ENCODE measurements around the gene SPESP1.
"Not testable (repeated sequence)": the region's sequence is repeated elsewhere in the genome, so short reads cannot be mapped to it uniquely, and the experiment has no call there.

The SPESP1 gene

DNA sequence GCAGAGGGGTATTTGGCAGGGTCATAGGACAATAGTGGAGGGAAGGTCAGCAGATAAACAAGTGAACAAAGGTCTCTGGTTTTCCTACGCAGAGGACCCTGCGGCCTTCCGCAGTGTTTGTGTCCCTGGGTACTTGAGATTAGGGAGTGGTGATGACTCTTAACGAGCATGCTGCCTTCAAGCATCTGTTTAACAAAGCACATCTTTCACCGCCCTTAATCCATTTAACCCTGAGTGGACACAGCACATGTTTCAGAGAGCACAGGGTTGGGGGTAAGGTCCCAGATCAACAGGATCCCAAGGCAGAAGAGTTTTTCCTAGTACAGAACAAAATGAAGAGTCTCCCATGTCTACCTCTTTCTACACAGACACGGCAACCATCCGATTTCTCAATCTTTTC, 33.4 kb downstream of the SPESP1 start:
- not testable (repeated sequence) for DNase-seq (ENCODE audit: low read depth)

DNA sequence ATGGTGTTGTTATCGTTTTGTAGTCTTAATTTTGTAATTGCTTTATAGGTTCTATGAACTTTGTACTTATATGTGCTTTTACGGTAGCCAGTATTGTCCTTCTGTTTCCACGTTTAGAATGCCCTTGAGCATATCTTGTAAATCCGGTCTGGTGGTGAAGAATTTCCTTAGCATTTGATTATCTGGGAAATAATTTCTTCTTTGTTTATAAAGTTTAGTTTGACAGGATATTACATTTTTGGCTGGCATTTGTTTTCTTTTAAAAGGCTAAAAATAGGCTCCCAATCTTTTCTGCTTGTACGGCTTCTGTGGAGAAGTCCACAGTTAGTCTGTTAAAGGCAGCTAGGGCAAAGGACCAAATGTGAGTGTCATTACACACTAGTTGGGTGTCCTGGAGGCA, 36.7 kb downstream of the SPESP1 start:
- no peak for DNase-seq (ENCODE audit: low read depth)

DNA sequence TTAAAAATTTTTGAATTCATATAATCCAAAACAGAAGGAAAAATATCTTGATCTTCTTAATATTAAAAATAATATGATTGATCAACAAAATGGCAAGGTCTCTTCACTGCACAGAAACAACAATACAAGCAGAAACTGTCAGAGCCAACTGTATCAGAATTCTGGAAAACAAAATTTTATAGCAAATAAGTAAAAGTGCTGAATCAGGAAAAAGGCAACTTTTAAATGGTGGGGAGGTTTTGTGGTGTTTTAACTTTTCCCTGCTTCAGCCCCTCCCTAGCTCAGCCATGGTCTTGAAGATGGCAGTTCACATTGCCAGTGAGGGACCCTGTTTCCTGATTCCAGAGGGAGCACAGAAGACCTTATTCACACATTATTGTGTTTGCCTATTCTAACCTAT, 37.6 kb downstream of the SPESP1 start:
- DNase-seq (ENCODE audit: low read depth), result no peak

DNA sequence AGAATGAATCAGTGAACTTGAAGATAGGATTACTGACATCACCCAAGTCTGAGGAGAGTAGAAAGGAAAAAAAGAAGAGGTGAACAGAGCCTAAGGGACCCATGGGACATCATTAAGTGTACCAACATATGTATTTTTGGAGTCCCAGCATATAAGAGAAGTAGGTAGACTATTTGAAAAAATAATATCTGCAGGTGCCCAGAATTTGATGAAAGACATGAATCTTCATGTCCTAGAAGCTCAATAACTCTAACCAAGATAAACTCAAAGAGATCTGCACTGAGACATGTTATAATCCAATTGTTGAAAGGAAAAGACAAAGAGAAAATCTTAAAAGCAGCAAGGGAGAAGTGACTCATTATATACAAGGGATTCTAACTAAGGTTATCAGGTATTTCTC, 39.0 kb downstream of the SPESP1 start:
- DNase-seq (ENCODE audit: low read depth), result no peak

DNA sequence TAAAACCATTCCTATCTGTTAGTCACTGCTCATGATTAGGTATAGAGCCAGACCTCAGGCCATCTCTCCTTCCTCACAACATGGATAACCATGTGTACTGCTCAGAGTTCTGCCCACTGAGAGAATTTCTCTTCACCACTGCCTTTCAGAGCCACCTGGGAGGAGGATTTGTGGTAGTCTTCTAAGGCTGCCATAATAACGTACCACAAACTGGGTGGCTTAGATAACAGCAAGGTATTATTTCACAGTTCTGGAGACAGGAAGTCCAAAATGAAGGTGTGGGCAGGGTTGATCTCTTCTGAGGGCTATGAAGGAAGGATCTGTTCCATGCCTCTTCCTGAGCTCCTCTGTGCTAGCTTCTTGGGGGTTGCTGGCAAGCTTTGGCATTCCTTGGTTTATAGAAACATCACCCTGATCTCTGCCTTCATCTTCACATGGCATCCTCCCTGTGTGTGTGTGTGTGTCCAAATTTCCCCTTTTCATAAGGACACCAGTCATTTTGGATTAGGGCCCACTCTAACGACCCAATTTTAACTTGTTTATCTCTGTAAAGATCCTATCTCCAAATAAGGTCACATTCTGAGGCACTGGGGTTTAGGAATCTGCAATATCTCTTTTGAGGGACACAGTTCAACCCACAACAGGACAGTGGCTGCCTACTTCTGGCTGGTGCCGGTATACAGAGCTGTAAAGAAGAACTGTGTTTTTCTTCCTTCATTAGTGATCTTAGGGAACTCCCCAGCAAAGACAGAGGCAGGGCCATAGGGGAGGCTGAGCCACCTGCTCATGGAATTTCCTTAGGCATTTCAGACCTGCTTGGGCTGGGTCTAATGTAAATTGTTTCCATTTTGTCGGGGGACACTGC, 42.1 kb downstream of the SPESP1 start:
- DNase-seq (ENCODE audit: low read depth), result no peak

DNA sequence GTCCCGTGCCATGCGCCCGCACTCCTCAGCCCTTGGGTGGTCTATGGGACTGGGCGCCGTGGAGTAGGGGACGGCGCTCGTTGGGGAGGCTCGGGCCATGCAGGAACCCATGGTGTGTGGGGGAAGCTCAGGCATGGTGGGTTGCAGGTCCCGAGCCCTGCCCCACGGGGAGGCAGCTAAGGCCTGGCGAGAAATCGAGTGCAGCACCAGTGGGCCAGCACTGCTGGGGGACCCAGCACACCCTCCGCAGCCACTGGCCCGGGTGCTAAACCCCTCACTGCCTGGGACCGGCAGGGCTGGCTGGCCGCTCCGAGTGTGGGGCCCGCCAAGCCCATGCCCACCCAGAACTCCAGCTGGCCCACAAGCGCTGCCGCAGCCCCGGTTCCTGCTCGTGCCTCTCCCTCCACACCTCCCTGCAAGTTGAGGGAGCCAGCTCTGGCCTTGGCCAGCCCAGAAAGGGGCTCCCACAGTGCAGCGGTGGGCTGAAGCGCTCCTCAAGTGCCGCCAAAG, 45.4 kb downstream of the SPESP1 start:
- not testable (repeated sequence) for DNase-seq (ENCODE audit: low read depth)

DNA sequence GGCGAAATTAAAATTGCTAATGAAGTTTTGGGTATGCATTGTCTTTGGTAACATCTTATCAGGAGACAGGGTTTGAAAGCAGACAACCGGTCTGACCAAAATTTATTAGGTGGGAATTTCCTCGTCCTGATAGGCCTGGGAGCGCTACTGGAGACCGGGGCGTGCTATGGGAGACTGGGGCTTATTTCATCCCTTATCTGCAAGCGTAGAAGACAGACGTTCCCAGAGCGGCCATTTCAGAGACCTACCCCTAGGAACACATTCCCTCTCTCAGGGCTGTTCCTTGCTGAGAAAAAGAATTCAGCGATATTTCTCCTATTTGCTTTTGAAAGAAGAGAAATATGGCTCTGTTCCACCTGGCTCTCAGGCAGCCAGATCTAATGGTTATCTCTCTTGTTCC, 47.1 kb downstream of the SPESP1 start:
- DNase-seq (ENCODE audit: low read depth), result not testable (repeated sequence)

DNA sequence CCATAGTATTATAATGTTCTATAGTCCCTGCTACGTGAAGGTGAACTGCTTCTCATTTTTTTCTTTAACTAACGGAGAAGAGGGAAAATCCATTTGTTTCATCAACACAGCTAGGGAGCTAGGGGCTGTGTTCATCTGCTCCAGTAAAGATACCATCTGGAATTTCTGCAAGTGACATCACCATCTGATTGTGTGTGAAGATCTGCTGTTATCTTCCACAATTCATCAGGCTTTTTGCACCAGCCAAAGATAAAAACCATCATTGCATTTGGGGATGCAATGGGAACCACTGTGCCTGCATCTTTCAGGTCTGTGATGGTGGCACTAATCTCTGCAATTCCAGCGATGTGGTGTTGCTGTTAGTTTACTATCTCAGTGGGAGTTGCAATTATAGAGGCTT, 48.7 kb downstream of the SPESP1 start:
- no peak for DNase-seq (ENCODE audit: low read depth)

DNA sequence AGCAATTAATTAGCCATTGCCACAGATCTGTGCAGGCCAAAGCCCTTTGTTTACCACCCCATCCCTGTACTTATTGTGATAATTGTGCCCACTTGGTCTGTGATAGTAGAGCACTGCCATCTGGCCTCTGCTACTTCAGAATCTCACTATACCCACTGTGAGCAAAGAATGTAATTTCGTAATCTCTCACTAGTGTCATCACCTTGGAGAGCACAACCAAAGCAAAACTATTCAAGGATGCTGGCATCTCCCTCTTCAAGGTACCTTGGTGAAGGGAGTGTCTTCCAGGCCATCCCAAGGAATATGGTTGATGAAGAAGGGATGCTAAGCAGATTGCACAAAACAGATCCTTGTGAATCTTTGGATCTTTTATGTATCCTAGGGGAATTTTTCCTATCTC, 49.5 kb downstream of the SPESP1 start:
- DNase-seq (ENCODE audit: low read depth), result no peak

DNA sequence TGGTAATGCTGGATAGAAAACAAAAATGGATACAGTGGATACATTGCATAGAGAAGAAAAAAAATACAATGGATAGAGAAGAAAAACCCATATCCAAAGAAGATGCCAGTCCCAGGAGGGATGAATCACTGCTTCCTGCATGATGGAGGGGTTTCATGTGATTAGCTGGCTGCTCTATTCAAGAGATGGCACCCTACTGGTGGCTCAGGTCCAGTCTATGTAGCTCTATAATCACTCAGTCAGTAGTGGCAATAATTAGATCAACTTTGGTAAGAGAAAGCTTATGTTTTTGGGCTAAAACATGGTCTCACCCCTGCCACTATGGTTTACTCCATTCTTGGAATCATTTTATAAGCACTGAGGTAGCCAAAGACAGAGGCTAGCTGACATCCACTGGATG, 50.5 kb downstream of the SPESP1 start:
- no peak for DNase-seq (ENCODE audit: low read depth)

DNA sequence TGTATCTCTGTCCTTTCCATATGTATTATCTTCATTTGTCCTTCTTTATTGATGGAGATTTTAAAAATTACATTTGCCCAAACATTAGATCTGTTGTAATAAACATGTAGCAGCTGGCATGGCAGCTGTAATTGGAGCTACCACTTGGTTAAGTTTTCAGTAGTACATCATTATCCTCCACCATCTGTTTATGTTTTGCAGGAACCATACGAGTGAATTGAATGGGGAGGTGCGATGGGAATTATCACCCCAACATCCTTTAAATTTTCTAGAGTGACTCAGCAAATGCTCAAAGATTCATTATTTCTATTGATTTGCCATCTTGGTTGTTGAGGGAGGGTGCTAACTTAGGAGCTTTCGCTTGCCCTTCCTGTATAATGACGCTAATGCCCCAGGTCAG, 51.6 kb downstream of the SPESP1 start:
- DNase-seq (ENCODE audit: low read depth), result no peak

DNA sequence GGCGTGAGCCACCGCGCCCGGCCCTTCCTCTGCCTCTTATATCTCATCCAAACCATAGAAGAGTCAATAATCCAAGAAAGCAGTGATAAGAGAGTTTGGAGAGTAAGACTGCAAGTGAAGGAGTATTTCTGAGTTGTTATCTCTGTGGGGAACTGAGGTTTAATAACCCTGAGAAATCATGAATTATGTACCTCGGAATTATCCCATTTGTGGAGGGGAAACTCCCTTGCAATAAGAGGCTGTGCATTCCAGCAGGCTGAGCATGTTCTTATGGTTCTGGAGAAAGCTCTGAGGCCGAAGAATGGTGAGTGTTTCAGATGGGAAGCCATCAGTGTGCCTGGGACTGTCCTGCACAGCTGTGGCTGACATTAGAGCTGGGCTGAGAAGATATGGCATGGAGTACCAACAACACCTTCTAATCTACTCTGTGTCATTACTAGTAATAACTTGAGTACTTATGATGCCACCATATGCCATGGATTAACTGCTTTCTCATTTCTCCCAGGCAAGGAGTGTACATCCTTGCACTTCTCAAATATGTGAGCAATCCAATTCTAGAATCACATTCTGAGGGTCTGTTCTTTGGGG, 52.7 kb downstream of the SPESP1 start:
- DNase-seq (ENCODE audit: low read depth), result no peak

DNA sequence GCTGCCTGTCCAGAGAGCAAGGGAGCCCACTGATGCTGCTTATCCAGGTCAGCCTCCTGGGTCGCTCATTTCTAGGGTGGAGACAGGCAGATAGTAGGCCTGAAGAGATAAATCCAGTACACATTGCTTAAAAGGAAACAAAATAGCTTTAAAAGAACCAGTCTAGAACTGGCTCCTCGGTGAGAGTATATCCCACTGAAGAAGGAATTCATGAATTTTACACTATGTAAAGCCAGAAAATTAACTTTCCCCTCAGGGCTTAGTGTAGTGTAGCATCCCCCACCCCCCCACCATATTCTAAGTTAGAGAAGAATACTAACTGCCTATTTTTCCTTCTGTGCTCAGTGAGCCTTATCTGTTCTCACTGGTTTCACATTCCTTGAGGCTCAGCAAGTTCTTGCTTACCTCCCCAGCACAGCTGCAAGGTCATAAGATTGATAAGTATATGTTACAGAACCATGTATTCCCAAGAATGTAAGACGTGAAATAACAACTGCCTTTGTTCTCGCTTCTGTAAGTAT, 53.7 kb downstream of the SPESP1 start:
- DNase-seq (ENCODE audit: low read depth), result no peak

DNA sequence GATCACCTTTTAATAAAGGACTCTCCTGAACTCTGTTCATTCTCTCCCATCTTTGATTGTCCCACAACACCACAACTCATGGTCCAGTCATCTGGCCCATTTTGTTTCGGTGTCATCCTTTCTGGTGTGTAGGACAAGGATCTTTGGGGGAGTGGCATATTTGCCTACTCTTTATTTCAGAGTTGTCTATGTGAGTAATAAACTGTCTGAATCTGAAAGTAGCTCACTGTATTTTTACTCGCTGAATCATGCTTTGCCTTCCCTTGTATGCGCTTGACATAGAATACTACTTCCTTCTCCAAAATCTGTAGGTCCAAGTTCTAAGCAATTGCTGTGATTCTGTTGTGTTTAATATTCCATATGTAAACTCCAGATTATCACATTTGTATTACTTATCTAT, 54.3 kb downstream of the SPESP1 start:
- DNase-seq (ENCODE audit: low read depth), result no peak

DNA sequence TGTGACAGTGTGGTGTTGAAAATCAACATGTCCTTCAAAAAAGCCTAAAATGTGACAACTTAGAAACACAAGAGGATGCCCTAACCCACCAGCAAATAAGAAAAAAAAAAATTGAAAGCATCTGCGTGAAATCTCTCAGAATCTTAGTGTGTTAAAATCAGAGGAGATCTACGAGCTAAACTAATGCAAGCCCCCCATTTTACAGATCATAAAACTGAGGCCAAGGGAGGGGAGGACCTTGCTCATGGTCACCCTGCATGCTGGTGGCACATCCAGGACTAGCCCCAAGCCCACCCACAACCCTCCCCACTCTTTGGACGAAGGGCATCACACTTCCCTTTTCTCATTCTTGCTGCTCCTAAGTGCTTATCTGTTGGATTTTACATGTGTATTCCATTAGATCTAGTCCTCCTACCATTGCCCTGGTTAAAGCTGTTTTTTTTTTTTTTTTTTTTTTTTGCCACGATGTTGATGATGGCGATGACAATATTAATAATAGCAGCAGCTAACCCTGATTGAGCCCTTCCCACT, 55.1 kb downstream of the SPESP1 start:
- no peak for DNase-seq (ENCODE audit: low read depth)

DNA sequence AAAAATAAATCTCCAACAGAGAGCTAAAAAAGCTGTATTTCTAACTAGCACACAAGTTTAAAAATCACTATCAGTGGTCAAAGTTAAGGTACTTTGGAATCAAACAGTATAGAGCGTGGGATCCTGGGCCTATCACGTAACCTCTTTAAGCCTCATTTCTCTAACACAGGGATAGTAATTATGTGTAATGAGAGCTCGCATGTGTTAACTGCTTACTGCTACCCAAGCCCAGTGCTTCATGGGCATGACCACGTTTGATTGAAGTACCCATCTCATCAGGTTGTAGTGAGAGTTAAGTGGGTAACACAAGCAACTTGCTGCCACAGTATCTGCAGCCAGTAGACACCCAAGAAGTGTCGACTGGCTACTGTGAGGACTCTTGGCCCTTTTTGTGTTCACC, 56.0 kb downstream of the SPESP1 start:
- no peak for DNase-seq (ENCODE audit: low read depth)

DNA sequence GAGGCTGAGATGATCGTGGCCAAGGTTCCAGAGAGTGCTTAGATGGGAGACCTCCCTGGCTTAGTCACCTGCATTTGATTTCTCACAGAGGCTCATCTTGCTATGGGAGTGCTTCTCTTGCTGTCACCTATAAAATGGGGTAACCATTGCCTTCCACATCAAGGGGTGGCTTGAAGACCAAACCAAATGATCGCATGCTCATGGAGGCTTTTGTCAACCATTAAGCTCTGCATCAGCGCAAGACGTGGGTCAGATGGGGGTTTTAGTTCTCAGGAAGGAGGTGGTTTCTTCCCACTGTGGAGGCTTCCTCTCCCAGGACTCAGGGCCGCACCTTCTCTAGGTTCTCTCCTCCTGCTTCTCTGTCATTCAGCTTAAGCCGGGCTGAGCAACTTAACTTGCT, 56.8 kb downstream of the SPESP1 start:
- no peak for DNase-seq (ENCODE audit: low read depth)

DNA sequence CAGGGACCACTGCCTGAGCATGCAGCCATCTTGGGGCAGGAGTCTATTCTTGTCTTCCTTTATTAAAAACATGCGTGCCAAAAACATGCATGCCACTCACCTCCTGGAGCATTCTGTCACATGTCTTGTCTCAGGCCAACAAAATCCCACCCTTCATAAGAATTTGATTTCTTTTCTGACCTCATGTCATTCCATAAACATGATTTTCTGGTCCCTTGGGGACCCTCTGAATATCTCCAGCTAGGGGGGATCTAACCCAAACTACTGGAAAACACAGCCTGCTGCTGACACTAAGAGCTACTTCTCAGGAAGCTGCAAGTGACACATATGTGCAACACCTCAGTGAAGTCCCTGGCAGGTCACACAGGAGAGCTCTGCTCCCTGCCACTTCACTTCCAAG, 57.4 kb downstream of the SPESP1 start:
- DNase-seq (ENCODE audit: low read depth), result no peak

DNA sequence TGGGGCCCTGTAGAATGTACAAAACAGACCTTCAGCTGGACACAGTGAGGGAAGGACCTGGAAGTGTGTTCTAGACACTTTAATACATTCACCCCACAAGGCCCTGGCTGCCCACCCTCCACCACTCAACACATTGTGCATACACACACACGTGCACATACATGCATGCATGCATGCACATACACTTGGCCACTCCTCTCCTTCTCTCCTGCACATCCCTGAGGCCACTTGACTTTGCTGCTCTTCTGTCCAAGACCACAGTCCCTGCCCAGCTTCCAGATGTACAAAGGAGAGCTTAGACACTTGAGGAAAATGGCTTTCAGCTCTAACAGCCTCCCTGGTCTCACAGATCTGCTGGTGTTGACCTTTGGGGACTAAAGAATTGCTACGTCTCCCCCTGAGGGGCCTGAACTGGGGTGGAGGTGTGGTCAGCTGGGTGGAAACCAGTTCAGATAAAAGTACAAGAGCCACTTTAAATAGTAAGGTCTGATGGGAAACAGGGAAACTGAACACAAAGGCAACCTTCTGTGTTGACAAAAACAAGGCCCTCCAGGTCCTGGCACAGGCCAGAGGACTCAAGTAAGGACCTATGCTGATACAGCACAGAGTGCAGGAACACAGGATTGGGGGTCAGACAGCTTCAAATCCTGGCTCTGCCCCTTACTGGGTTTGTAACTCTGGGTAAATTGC, 59.4 kb downstream of the SPESP1 start:
- DNase-seq (ENCODE audit: low read depth), result no peak

DNA sequence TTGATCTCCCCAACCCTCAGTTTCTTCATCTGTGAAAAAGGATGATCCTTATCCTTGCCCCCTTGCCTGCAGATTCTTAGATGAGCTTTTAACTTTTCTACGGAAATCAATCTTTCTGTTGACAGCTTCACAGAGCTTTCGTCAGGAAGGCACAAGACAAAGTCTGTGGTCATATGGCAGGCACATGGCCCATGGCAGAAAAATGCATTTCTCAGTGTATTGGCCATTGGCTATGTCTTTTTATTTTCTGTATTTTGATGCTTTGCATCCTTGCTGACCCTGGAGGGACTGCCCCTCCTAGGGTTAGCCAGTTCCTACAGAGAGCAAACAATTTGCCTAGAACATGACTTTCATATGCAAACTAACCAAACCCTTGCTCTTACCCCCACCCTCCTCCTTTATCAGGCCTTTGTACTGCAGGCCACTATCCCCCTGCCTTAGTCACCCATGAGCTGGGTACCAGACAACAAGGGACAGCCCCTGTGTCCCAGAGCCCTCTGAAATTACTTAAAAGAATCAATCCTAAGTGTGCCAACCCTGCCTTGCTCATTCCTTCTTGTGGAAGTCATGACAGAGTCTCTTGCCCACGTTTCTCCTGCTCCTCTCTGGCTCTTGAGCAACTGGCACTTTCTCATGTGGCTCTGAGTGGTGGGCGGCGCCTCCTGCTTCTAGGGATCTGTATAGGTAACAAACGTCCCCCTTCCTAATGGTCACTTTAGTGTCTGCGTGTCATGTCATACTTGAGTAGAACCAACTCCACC, 60.1 kb downstream of the SPESP1 start:
- no peak for DNase-seq (ENCODE audit: low read depth)

DNA sequence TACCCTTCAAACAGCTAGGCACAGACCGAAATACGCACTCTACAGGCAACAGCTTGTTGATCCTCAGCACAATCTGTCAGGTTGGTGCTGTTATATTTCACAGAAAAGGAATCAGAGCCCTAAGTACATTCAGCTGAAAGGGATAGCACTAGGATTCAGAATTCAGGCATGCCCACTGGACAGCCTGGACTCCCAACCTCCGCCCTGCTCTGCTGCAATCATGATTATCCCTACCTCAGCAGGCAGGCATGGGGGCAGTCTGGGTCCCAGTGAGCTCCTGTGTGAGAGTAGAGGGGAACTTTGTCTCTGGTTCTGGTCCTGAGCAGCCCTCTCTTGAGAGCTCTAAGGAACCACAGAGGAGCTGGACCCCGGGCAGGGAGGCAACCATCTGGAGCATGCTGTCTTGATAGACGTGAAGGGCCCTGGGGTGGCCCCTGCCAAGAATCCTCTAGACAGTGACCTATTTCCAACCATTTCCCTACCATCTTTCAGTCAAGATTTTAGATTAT, 60.7 kb downstream of the SPESP1 start:
- no peak for DNase-seq (ENCODE audit: low read depth)

DNA sequence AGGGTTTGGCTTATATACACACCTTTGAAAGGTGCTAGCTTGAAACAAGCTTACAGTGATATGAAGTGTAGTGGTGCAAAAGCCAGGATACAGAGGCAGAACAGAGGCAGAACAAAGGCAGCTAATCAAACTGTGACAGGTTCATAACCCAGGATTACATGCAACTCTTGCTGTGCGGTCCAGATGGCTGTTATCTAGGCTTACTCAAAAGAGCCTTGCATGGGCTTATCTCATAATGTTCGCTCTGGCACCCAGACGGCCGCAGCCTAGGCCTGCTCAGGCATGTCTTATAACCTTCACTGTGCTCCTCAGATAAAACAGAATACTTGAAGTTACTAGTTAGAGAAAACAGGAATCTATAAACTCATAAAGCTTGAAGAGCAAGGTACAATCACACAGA, 61.4 kb downstream of the SPESP1 start:
- no peak for DNase-seq (ENCODE audit: low read depth)

Data from activated T-cell treated with anti-CD3 and anti-CD28 coated beads for 1 hour (primary cell).